ENCODE data around the gene TBC1D22B. TPM values are rescaled to one million over a fixed set of nuclear protein-coding genes. Genes with fewer than 3 reads are reported as not detected.

TBC1D22B gene
- total RNA-seq, 1 experiment from 2014 or later = 9.1 TPM

GRCh38 chr6:37208793-37209192 lies 48.8 kb upstream of the TBC1D22B start:
- TF ChIP-seq EZH2phosphoT487 (IDR thresholded peaks at IDR 0.05; ENCODE audit: borderline replicate concordance, low read length) (no peak), EZH2 (IDR thresholded peaks at IDR 0.05; ENCODE audit: low read length, unreplicated experiment) (no peak), CTCF (conservative IDR thresholded peaks at IDR 0.05; ENCODE audit: low read depth, low read length) (no peak)
- Histone ChIP-seq H3K9me3 (ENCODE audit: low read length) (no peaks in the 10 kb centered on the region), H2AFZ (ENCODE audit: low read length) (no peak overlapping the region), H3K4me1 (ENCODE audit: insufficient read depth, low read length) (peaks cover 6% of the 10 kb centered on the region; the same call in 1 of the 2 replicates), H4K20me1 (ENCODE audit: low read length) (no peaks in the 10 kb centered on the region), H3K27me3 (ENCODE audit: low read length) (no peaks in the 10 kb centered on the region), H3F3A (ENCODE audit: low read length, unreplicated experiment) (no peaks in the 10 kb centered on the region), H3K4me2 (ENCODE audit: low read length) (no peak overlapping the region), H3K27ac (ENCODE audit: low read length) (no peak overlapping the region), H3K9ac (ENCODE audit: low read length) (no peak overlapping the region), H3K4me3 (ENCODE audit: low read length) (no peak overlapping the region), H3K36me3 (ENCODE audit: low read depth, low read length) (no peaks in the 10 kb centered on the region), H3K9me2 (replicated peaks; ENCODE audit: low read length) (no peaks in the 10 kb centered on the region), H3K79me2 (ENCODE audit: low read length) (no peaks in the 10 kb centered on the region)
- ATAC-seq (no peak), DNase-seq (no peak)
- POLR2A ChIA-PET (ENCODE audit: unreplicated experiment) = no interaction called here
- CTCF ChIA-PET = interaction anchor here (0.8 kb wide), 1 partner anchor 191 kb away, joined by 3 read pairs; no protein-coding TSS in a partner anchor
- intact Hi-C loops (cut with micrococcal nuclease) = loop anchor here (10.0 kb wide), 1 partner anchor 324 kb away; the partner anchor contains the start of gene C6orf89
- no TSS peak for BruUV-seq (replicated peaks)

GRCh38 chr6:37209461-37210205 lies 47.9 kb upstream of the TBC1D22B start:
- ATAC-seq (no peak), DNase-seq (no peak)
- no peaks in the 10 kb centered on the region for H3K9me3 ChIP-seq (ENCODE audit: low read length)
- TF ChIP-seq EZH2phosphoT487 (IDR thresholded peaks at IDR 0.05; ENCODE audit: borderline replicate concordance, low read length) (no peak), CTCF (conservative IDR thresholded peaks at IDR 0.05; ENCODE audit: low read depth, low read length) (no peak), EZH2 (IDR thresholded peaks at IDR 0.05; ENCODE audit: low read length, unreplicated experiment) (no peak)
- H4K20me1 ChIP-seq (ENCODE audit: low read length) = no peaks in the 10 kb centered on the region
- H2AFZ ChIP-seq (ENCODE audit: low read length) = no peak overlapping the region
- ChIA-PET CTCF (interaction anchor here (0.6 to 1.1 kb wide), 11 partner anchors 20 to 223 kb away, joined by 3 to 40 read pairs (median 5); partner anchors contain the start of gene MTCH1), POLR2A (ENCODE audit: unreplicated experiment) (interaction anchor here (0.5 kb wide), 2 partner anchors 48 to 181 kb away, joined by 3 to 5 read pairs; no protein-coding TSS in a partner anchor)
- H3K79me2 ChIP-seq (ENCODE audit: low read length) = no peaks in the 10 kb centered on the region
- H3K4me1 ChIP-seq (ENCODE audit: insufficient read depth, low read length) = no peaks in the 10 kb centered on the region
- intact Hi-C loops (cut with micrococcal nuclease) = loop anchor here (1.0 to 10.0 kb wide), 6 partner anchors 37 to 445 kb away; partner anchors contain the start of gene C6orf89
- no peaks in the 10 kb centered on the region for H3K36me3 ChIP-seq (ENCODE audit: low read depth, low read length)
- H3K4me3 ChIP-seq (ENCODE audit: low read length) = no peak overlapping the region
- H3F3A ChIP-seq (ENCODE audit: low read length, unreplicated experiment) = no peaks in the 10 kb centered on the region
- no peak overlapping the region for H3K4me2 ChIP-seq (ENCODE audit: low read length)
- no TSS peak for BruUV-seq (replicated peaks)
- H3K9ac ChIP-seq (ENCODE audit: low read length) = no peak overlapping the region
- H3K27ac ChIP-seq (ENCODE audit: low read length) = no peak overlapping the region
- H3K27me3 ChIP-seq (ENCODE audit: low read length) = no peaks in the 10 kb centered on the region
- H3K9me2 ChIP-seq (replicated peaks; ENCODE audit: low read length) = no peaks in the 10 kb centered on the region

Data from PC-3 (cell line).